ENCODE measurements around the gene RASA3.
"Not testable (repeated sequence)": the region's sequence is repeated elsewhere in the genome, so short reads cannot be mapped to it uniquely, and the experiment has no call there.

RASA3 gene

GRCh38 chr13:114078461-114079451, 53.7 kb downstream of the RASA3 start:
- no peak for TF ChIP-seq CTCF (conservative IDR thresholded peaks at IDR 0.05; ENCODE audit: low read depth, low read length)
- H3K4me3 ChIP-seq (ENCODE audit: low read depth, low read length), result no peak overlapping the region
- DNase-seq (ENCODE audit: low read depth), result peak; percentile 82

GRCh38 chr13:114077933-114078325, 54.5 kb downstream of the RASA3 start:
- no peak for TF ChIP-seq CTCF (conservative IDR thresholded peaks at IDR 0.05; ENCODE audit: low read depth, low read length)
- no peak overlapping the region for H3K4me3 ChIP-seq (ENCODE audit: low read depth, low read length)
- peak; percentile 93 for DNase-seq (ENCODE audit: low read depth)

- no peak overlapping the region for H3K4me3 ChIP-seq (ENCODE audit: low read depth, low read length)
- TF ChIP-seq CTCF (conservative IDR thresholded peaks at IDR 0.05; ENCODE audit: low read depth, low read length), result no peak
- no peak for DNase-seq (ENCODE audit: low read depth)
Observed at GRCh38 chr13:114077099-114077932, 55.1 kb downstream of the RASA3 start.

GRCh38 chr13:114076329-114077090, 55.9 kb downstream of the RASA3 start:
- no peak for TF ChIP-seq CTCF (conservative IDR thresholded peaks at IDR 0.05; ENCODE audit: low read depth, low read length)
- no peak for DNase-seq (ENCODE audit: low read depth)

GRCh38 chr13:114075811-114076210, 56.6 kb downstream of the RASA3 start:
- H3K4me3 ChIP-seq (ENCODE audit: low read depth, low read length); DNase-seq (ENCODE audit: low read depth): not testable (repeated sequence)

More at GRCh38 chr13:114076329-114077090, 55.9 kb downstream of the RASA3 start:
- H3K4me3 ChIP-seq (ENCODE audit: low read depth, low read length), result no peak overlapping the region

GRCh38 chr13:114074671-114075315, 57.6 kb downstream of the RASA3 start:
- no peak for DNase-seq (ENCODE audit: low read depth)
- no peak for TF ChIP-seq CTCF (conservative IDR thresholded peaks at IDR 0.05; ENCODE audit: low read depth, low read length)
- H3K4me3 ChIP-seq (ENCODE audit: low read depth, low read length), result no peak overlapping the region

Measured in choroid plexus epithelial cell (primary cell).